ENCODE results near the gene CFAP107. TPM values are rescaled to one million over a fixed set of nuclear protein-coding genes. Genes with fewer than 3 reads are reported as not detected.
"Not testable (repeated sequence)": the region's sequence is repeated elsewhere in the genome, so short reads cannot be mapped to it uniquely, and the experiment has no call there.

Gene CFAP107
- total RNA-seq, 1 experiment from 2014 or later = not detected

- no peak for DNase-seq (ENCODE audit: low read depth, low spot score)
- in situ Hi-C loops (cut with HindIII; ENCODE audit: low pct_unique_long_range_greater_than_20kb, low sequenced_read_pairs) = no loop called here
Measured at GRCh38 chr1:12770620-12771019, 24.6 kb downstream of the CFAP107 start.

GRCh38 chr1:12771186-12771585 lies 25.2 kb downstream of the CFAP107 start:
- in situ Hi-C loops (cut with HindIII; ENCODE audit: low pct_unique_long_range_greater_than_20kb, low sequenced_read_pairs) = no loop called here
- no peak for DNase-seq (ENCODE audit: low read depth, low spot score)

GRCh38 chr1:12772520-12772919 lies 26.5 kb downstream of the CFAP107 start:
- in situ Hi-C loops (cut with HindIII; ENCODE audit: low pct_unique_long_range_greater_than_20kb, low sequenced_read_pairs) = no loop called here
- DNase-seq (ENCODE audit: low read depth, low spot score) = no peak

- in situ Hi-C loops (cut with HindIII; ENCODE audit: low pct_unique_long_range_greater_than_20kb, low sequenced_read_pairs) = no loop called here
- DNase-seq (ENCODE audit: low read depth, low spot score) = no peak
Measured at GRCh38 chr1:12773438-12773837, 27.4 kb downstream of the CFAP107 start, which contains the start of gene PRAMEF12. TSS of gene PRAMEF12 (plus strand) at chr1:12773738. CDS start at chr1:12774868, 1,130 bp downstream.

- in situ Hi-C loops (cut with HindIII; ENCODE audit: low pct_unique_long_range_greater_than_20kb, low sequenced_read_pairs) = no loop called here
- no peak for DNase-seq (ENCODE audit: low read depth, low spot score)
Measured at GRCh38 chr1:12774801-12775345, 28.9 kb downstream of the CFAP107 start.

GRCh38 chr1:12775443-12775842 lies 29.4 kb downstream of the CFAP107 start:
- DNase-seq (ENCODE audit: low read depth, low spot score) = no peak
- in situ Hi-C loops (cut with HindIII; ENCODE audit: low pct_unique_long_range_greater_than_20kb, low sequenced_read_pairs) = no loop called here

- in situ Hi-C loops (cut with HindIII; ENCODE audit: low pct_unique_long_range_greater_than_20kb, low sequenced_read_pairs) = no loop called here
- no peak for DNase-seq (ENCODE audit: low read depth, low spot score)
Measured at GRCh38 chr1:12776801-12777557, 31.0 kb downstream of the CFAP107 start.

- DNase-seq (ENCODE audit: low read depth, low spot score) = no peak
- in situ Hi-C loops (cut with HindIII; ENCODE audit: low pct_unique_long_range_greater_than_20kb, low sequenced_read_pairs) = no loop called here
Measured at GRCh38 chr1:12778061-12778460, 32.1 kb downstream of the CFAP107 start.

GRCh38 chr1:12778907-12779306 lies 32.9 kb downstream of the CFAP107 start:
- in situ Hi-C loops (cut with HindIII; ENCODE audit: low pct_unique_long_range_greater_than_20kb, low sequenced_read_pairs) = no loop called here
- DNase-seq (ENCODE audit: low read depth, low spot score) = no peak

- in situ Hi-C loops (cut with HindIII; ENCODE audit: low pct_unique_long_range_greater_than_20kb, low sequenced_read_pairs); DNase-seq (ENCODE audit: low read depth, low spot score): not testable (repeated sequence)
Measured at GRCh38 chr1:12781488-12781887, 35.5 kb downstream of the CFAP107 start.

GRCh38 chr1:12783783-12784182 lies 37.8 kb downstream of the CFAP107 start:
- in situ Hi-C loops (cut with HindIII; ENCODE audit: low pct_unique_long_range_greater_than_20kb, low sequenced_read_pairs) = not testable (repeated sequence)
- peak; percentile 53 for DNase-seq (ENCODE audit: low read depth, low spot score)

GRCh38 chr1:12784729-12785128 lies 38.7 kb downstream of the CFAP107 start:
- not testable (repeated sequence) for DNase-seq (ENCODE audit: low read depth, low spot score)

GRCh38 chr1:12791097-12791496 lies 45.1 kb downstream of the CFAP107 start, which contains the start of gene PRAMEF1:
TSS of gene PRAMEF1 (plus strand) at chr1:12791397. CDS start at chr1:12793228, 1,831 bp downstream.
- in situ Hi-C loops (cut with HindIII; ENCODE audit: low pct_unique_long_range_greater_than_20kb, low sequenced_read_pairs); DNase-seq (ENCODE audit: low read depth, low spot score): not testable (repeated sequence)

More at GRCh38 chr1:12784729-12785128, 38.7 kb downstream of the CFAP107 start:
- in situ Hi-C loops (cut with HindIII; ENCODE audit: low pct_unique_long_range_greater_than_20kb, low sequenced_read_pairs) = not testable (repeated sequence)

- in situ Hi-C loops (cut with HindIII; ENCODE audit: low pct_unique_long_range_greater_than_20kb, low sequenced_read_pairs) = no loop called here
- no peak for DNase-seq (ENCODE audit: low read depth, low spot score)
Measured at GRCh38 chr1:12798911-12799310, 52.9 kb downstream of the CFAP107 start.

GRCh38 chr1:12799730-12800129 lies 53.7 kb downstream of the CFAP107 start:
- in situ Hi-C loops (cut with HindIII; ENCODE audit: low pct_unique_long_range_greater_than_20kb, low sequenced_read_pairs) = no loop called here

GRCh38 chr1:12809933-12810332 lies 63.9 kb downstream of the CFAP107 start:
- DNase-seq (ENCODE audit: low read depth, low spot score) = no peak
- in situ Hi-C loops (cut with HindIII; ENCODE audit: low pct_unique_long_range_greater_than_20kb, low sequenced_read_pairs) = no loop called here

More at GRCh38 chr1:12799730-12800129, 53.7 kb downstream of the CFAP107 start:
- no peak for DNase-seq (ENCODE audit: low read depth, low spot score)

- in situ Hi-C loops (cut with HindIII; ENCODE audit: low pct_unique_long_range_greater_than_20kb, low sequenced_read_pairs) = no loop called here
- DNase-seq (ENCODE audit: low read depth, low spot score) = no peak
Measured at GRCh38 chr1:12810691-12811408, 64.8 kb downstream of the CFAP107 start.

GRCh38 chr1:12811409-12811784 lies 65.4 kb downstream of the CFAP107 start:
- no peak for DNase-seq (ENCODE audit: low read depth, low spot score)
- in situ Hi-C loops (cut with HindIII; ENCODE audit: low pct_unique_long_range_greater_than_20kb, low sequenced_read_pairs) = no loop called here

All from SK-MEL-5 (cell line).